ENCODE measurements around the gene KIF4A. TPM values are rescaled to one million over a fixed set of nuclear protein-coding genes. Genes with fewer than 3 reads are reported as not detected.

Gene KIF4A
- total and polyA plus RNA-seq, 2 of the 4 experiments (the other 2 are of a cell fraction) = 10.0 to 19.0 TPM

GRCh38 chrX:70331161-70331560 lies 41.3 kb downstream of the KIF4A start:
- Histone ChIP-seq H4K20me1 (ENCODE audit: insufficient read depth, low read length) (no peaks in the 10 kb centered on the region), H2BK20ac (ENCODE audit: low read depth, low read length) (no peak overlapping the region), H2AFZ (replicated peaks; ENCODE audit: low read length, poor library complexity) (no peak overlapping the region), H2AK9ac (replicated peaks; ENCODE audit: low read depth, low read length, poor library complexity) (no peak overlapping the region), H4K5ac (ENCODE audit: low read depth, low read length) (no peak overlapping the region), H3K79me1 (ENCODE audit: low read depth in 1 of 2, low read length in 2 of 2) (no peaks in the 10 kb centered on the region; a peak in 1 of 4 replicates), H3K14ac (replicated peaks; ENCODE audit: low read depth, low read length) (no peak overlapping the region), H2AK5ac (ENCODE audit: low read depth, low read length) (no peak overlapping the region), H3K4me1 (ENCODE audit: control insufficient read depth, insufficient read depth, low read length) (no peaks in the 10 kb centered on the region), H3K4me3 (ENCODE audit: insufficient read depth, low read depth, low read length) (no peak overlapping the region), H3K56ac (ENCODE audit: extremely low read depth, insufficient read depth, low read length) (no peak overlapping the region), H3K36me3 (ENCODE audit: control insufficient read depth, insufficient read depth, low read length) (no peaks in the 10 kb centered on the region), H2BK120ac (ENCODE audit: low read depth, low read length) (no peak overlapping the region), H3K27ac (ENCODE audit: insufficient read depth, low read length) (no peak overlapping the region), H3K9ac (ENCODE audit: low read depth, low read length) (no peak overlapping the region), H3K4ac (ENCODE audit: low read depth, low read length) (no peak overlapping the region), H2BK5ac (ENCODE audit: low read depth, low read length, poor library complexity, severe bottlenecking) (no peak overlapping the region), H4K91ac (ENCODE audit: insufficient read depth, low read depth, low read length) (no peak overlapping the region), H3K9me1 (ENCODE audit: insufficient read depth, low read length) (no peaks in the 10 kb centered on the region), H3K4me2 (ENCODE audit: low read depth, low read length) (no peak overlapping the region), H2BK15ac (ENCODE audit: low read depth, low read length) (no peak overlapping the region), H3K27me3 (ENCODE audit: control insufficient read depth, insufficient read depth, low read length) (no peaks in the 10 kb centered on the region; the same call in 1 of the 2 replicates), H3K18ac (ENCODE audit: low read depth, low read length) (no peak overlapping the region), H3K23ac (ENCODE audit: low read depth, low read length) (no peak overlapping the region), H3K9me3 (ENCODE audit: control insufficient read depth, insufficient read depth, low read length) (no peaks in the 10 kb centered on the region), H4K8ac (ENCODE audit: low read depth in 2 of 2, low read length in 2 of 2) (no peak overlapping the region)
- ChIA-PET POLR2A (ENCODE audit: unreplicated experiment) (no interaction called here), CTCF (no interaction called here)
- in situ Hi-C loops (cut with MboI; ENCODE audit: low sequenced_read_pairs) (no loop called here), dilution Hi-C loops (cut with HindIII; ENCODE audit: low sequenced_read_pairs, unreplicated experiment) (no loop called here), intact Hi-C loops (cut with micrococcal nuclease) (no loop called here)
- no peak for ATAC-seq (ENCODE audit: low read depth)
- no CpG with 5 or more reads among the region's 1 CpG for WGBS, 2 experiments (ENCODE audit: extremely low coverage in 2 of 2, insufficient read length in 1 of 2)
- TF ChIP-seq MAFK (IDR thresholded peaks at IDR 0.05; ENCODE audit: low read depth, low read length) = no peak
- no peak for TF ChIP-seq NFE2L2 (IDR thresholded peaks at IDR 0.05; ENCODE audit: low read depth, low read length)
- no peak for TF ChIP-seq CHD1 (IDR thresholded peaks at IDR 0.05; ENCODE audit: low read depth, low read length)
- TF ChIP-seq CEBPB (IDR thresholded peaks at IDR 0.05; ENCODE audit: low read depth, low read length) = no peak
- no peak for TF ChIP-seq RAD21 (IDR thresholded peaks at IDR 0.05; ENCODE audit: low read length)
- TF ChIP-seq USF2 (IDR thresholded peaks at IDR 0.05; ENCODE audit: low read depth, low read length) = no peak
- TF ChIP-seq, protein P1, sequence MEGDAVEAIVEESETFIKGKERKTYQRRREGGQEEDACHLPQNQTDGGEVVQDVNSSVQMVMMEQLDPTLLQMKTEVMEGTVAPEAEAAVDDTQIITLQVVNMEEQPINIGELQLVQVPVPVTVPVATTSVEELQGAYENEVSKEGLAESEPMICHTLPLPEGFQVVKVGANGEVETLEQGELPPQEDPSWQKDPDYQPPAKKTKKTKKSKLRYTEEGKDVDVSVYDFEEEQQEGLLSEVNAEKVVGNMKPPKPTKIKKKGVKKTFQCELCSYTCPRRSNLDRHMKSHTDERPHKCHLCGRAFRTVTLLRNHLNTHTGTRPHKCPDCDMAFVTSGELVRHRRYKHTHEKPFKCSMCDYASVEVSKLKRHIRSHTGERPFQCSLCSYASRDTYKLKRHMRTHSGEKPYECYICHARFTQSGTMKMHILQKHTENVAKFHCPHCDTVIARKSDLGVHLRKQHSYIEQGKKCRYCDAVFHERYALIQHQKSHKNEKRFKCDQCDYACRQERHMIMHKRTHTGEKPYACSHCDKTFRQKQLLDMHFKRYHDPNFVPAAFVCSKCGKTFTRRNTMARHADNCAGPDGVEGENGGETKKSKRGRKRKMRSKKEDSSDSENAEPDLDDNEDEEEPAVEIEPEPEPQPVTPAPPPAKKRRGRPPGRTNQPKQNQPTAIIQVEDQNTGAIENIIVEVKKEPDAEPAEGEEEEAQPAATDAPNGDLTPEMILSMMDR (conservative IDR thresholded peaks at IDR 0.05; ENCODE audit: low read depth, low read length) = no peak
- TF ChIP-seq MXI1 (IDR thresholded peaks at IDR 0.05; ENCODE audit: borderline replicate concordance, low read depth, low read length) = no peak
- TF ChIP-seq MAZ (IDR thresholded peaks at IDR 0.05; ENCODE audit: borderline replicate concordance, low read depth, low read length) = no peak
- no peak for TF ChIP-seq FOS (IDR thresholded peaks at IDR 0.05; ENCODE audit: low read depth, low read length)
- no peak for TF ChIP-seq POLR2A (IDR thresholded peaks at IDR 0.05; ENCODE audit: low read depth, low read length)
- BruUV-seq (replicated peaks) = no TSS peak
- DNase-seq = peak; percentile 16
